Activated T-helper 17 cell treated with anti-CD3 and anti-CD28 coated beads, Interleukin-2, amount 50 U/mL, for 72 hours (primary cell): ENCODE measurements around the gene CCT3. TPM values are rescaled to one million over a fixed set of nuclear protein-coding genes. Genes with fewer than 3 reads are reported as not detected.
"Not testable (repeated sequence)": the region's sequence is repeated elsewhere in the genome, so short reads cannot be mapped to it uniquely, and the experiment has no call there.

Source experiments
- ATAC-seq: fragments of 150-1000 bp; cut with Tn5 transposase; replicated peaks from 2 replicates; pipeline ENCODE4 v1.10.0; 2021; ENCODE audit warnings: mild to moderate bottlenecking, moderate library complexity
- H3K27ac Mint-ChIP-seq: one replicate; pipeline ENCODE4 v1.8.0; 2022; ENCODE audit warnings: mixed read lengths
- H3K27me3 Mint-ChIP-seq: one replicate; pipeline ENCODE4 v1.8.0; 2022; ENCODE audit warnings: mixed read lengths
- H3K36me3 Mint-ChIP-seq: one replicate; pipeline ENCODE4 v1.8.0; 2022; ENCODE audit warnings: low read depth, mild to moderate bottlenecking, mixed read lengths
- H3K4me1 Mint-ChIP-seq: one replicate; pipeline ENCODE4 v1.8.0; 2022; ENCODE audit warnings: mixed read lengths
- H3K4me3 Mint-ChIP-seq: one replicate; pipeline ENCODE4 v1.8.0; 2022; ENCODE audit warnings: mild to moderate bottlenecking, mixed read lengths
- H3K9me3 Mint-ChIP-seq: one replicate; pipeline ENCODE4 v1.8.0; 2022; ENCODE audit warnings: mixed read lengths
- total RNA-seq, 2 donors: library from RNA; stranded (reverse); gene quantifications; one replicate each; pipeline ENCODE4 v1.2.3, GENCODE V29; 2022

CCT3 gene
- total RNA-seq, 2 donors from 2014 or later = 185 to 405 TPM

- no peaks in the 10 kb centered on the region for H3K4me1 Mint-ChIP-seq
- H3K4me3 Mint-ChIP-seq = no peak overlapping the region
- no peaks in the 10 kb centered on the region for H3K9me3 Mint-ChIP-seq
- H3K27me3 Mint-ChIP-seq = peaks cover 15% of the 10 kb centered on the region
- ATAC-seq = no peak
- H3K36me3 Mint-ChIP-seq = no peaks in the 10 kb centered on the region
- H3K27ac Mint-ChIP-seq = no peak overlapping the region
Measured at GRCh38 chr1:156357977-156358376, 19.9 kb upstream of the CCT3 start.

DNA sequence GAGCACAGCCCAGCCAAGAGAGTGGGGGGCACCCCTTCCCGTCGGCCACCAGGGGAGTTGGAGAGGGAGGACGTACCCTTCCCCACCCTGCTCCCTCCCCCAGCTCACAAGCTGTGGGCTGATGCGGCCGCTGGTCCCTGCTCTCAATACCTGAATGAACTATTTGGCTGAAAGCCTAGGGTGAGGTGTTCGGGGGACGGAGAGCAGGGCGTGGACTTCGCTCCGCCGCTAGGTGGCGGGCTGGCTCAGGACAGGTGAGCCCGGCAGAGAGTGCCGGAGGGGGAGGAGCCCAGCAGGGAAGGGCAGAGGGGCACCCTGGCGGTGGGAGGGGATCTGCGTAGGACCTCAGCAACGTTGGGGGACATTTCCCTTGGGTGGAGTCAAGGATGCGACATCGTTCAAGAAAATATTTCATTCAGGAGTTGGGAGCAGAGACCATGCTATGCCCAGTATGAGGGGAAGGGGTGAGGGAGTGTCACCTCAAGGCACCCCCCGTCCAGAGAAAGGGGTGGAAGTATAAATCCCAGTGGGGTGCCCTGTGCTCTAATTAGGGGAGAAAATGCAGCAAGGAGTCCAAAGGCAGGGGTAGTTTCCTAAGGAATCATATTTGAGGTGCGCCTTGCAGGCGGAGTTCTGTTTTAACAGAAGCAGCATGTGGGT lies 18.9 kb upstream of the CCT3 start:
- H3K9me3 Mint-ChIP-seq = no peaks in the 10 kb centered on the region
- no peaks in the 10 kb centered on the region for H3K4me1 Mint-ChIP-seq
- H3K27ac Mint-ChIP-seq = peak overlapping the region; percentile 65
- H3K36me3 Mint-ChIP-seq = no peaks in the 10 kb centered on the region
- H3K27me3 Mint-ChIP-seq = peaks cover 15% of the 10 kb centered on the region
- peak overlapping the region; percentile 5 for H3K4me3 Mint-ChIP-seq
- peak; percentile 94 for ATAC-seq

- H3K36me3 Mint-ChIP-seq = no peaks in the 10 kb centered on the region
- peak overlapping the region; percentile 5 for H3K4me3 Mint-ChIP-seq
- H3K27me3 Mint-ChIP-seq = peaks cover 15% of the 10 kb centered on the region
- H3K4me1 Mint-ChIP-seq = no peaks in the 10 kb centered on the region
- H3K9me3 Mint-ChIP-seq = no peaks in the 10 kb centered on the region
- peak; percentile 74 for ATAC-seq
- H3K27ac Mint-ChIP-seq = peak overlapping the region; percentile 65
Measured at GRCh38 chr1:156356262-156356874, 18.3 kb upstream of the CCT3 start.

- H3K4me1 Mint-ChIP-seq, H3K4me3 Mint-ChIP-seq, H3K27me3 Mint-ChIP-seq, H3K36me3 Mint-ChIP-seq, H3K27ac Mint-ChIP-seq, ATAC-seq, H3K9me3 Mint-ChIP-seq: not testable (repeated sequence)
Measured at GRCh38 chr1:156352481-156352880, 14.4 kb upstream of the CCT3 start.

- Mint-ChIP-seq H3K4me1 (no peaks in the 10 kb centered on the region), H3K27me3 (peaks cover 10% of the 10 kb centered on the region), H3K27ac (no peak overlapping the region), H3K36me3 (no peaks in the 10 kb centered on the region), H3K4me3 (no peak overlapping the region), H3K9me3 (no peaks in the 10 kb centered on the region)
- ATAC-seq = no peak
Measured at GRCh38 chr1:156347331-156347730, 9.2 kb upstream of the CCT3 start.

DNA sequence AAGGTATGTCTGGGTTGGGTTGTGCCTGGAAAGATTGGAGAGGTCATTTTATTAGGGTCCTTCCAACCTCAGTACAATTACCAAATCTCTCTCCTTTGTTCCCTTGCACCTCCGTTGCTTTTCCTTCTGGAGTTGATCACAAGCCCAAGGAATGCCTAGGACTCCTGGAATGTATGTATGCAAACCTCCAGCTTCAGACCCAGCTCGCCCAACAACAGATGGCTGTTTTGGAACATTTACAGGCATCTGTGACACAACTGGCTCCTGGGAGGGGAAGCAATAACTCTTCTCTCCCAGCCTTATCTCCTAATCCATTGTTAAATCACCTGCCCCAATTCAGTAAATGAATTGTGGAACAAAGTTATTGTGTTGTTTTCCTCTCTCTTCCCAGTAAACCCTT lies 8.5 kb upstream of the CCT3 start:
- no peaks in the 10 kb centered on the region for H3K4me1 Mint-ChIP-seq
- H3K36me3 Mint-ChIP-seq = no peaks in the 10 kb centered on the region
- no peak overlapping the region for H3K27ac Mint-ChIP-seq
- no peak for ATAC-seq
- H3K9me3 Mint-ChIP-seq = no peaks in the 10 kb centered on the region
- peaks cover 10% of the 10 kb centered on the region for H3K27me3 Mint-ChIP-seq
- H3K4me3 Mint-ChIP-seq = no peak overlapping the region

- H3K27ac Mint-ChIP-seq, H3K4me3 Mint-ChIP-seq, ATAC-seq, H3K27me3 Mint-ChIP-seq, H3K36me3 Mint-ChIP-seq, H3K4me1 Mint-ChIP-seq, H3K9me3 Mint-ChIP-seq: not testable (repeated sequence)
Measured at GRCh38 chr1:156346035-156346434, 7.9 kb upstream of the CCT3 start.

GRCh38 chr1:156344409-156344808 lies 6.3 kb upstream of the CCT3 start:
- Mint-ChIP-seq H3K27ac (no peak overlapping the region), H3K4me1 (no peaks in the 10 kb centered on the region), H3K27me3 (peaks cover 10% of the 10 kb centered on the region), H3K9me3 (no peaks in the 10 kb centered on the region), H3K4me3 (no peak overlapping the region), H3K36me3 (no peaks in the 10 kb centered on the region)
- no peak for ATAC-seq

DNA sequence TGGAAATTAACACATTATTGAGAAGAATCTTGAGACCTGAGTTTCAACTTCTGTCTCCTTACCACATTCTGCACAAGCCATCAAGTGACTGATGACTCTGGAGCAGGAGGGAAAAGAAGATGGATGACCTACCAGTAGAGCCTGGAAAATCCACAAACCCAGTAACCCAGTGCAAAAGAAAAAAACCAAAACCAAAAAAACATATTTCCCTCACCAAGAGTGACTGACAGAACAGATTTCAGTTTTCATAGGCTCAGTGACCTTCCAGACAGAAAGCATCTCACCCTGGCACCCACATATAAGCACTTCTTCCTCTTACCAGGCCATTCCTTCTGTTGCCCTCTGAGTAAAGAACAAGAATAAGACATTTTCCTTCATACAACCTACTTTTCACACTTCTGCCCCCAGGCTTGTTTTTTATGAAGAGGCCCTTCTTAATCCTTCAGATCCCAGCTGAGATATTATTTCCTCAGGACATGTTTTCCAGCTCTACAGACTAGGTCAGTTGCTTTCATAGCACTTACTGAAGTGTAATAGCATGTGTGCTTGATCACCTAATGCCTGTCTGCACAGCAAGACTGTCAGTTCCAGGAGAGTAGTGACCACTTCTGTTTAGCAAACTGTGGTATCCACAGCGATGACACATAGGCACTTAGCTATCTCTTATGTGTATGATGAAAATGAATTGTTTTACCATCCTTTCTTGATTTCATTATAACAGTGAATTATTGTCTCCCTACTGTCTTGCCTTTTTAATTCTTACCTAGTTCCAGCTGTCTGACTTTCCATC lies 4.3 kb upstream of the CCT3 start:
- Mint-ChIP-seq H3K27ac (no peak overlapping the region), H3K9me3 (no peaks in the 10 kb centered on the region), H3K4me1 (no peaks in the 10 kb centered on the region), H3K36me3 (peaks cover 13% of the 10 kb centered on the region), H3K4me3 (no peak overlapping the region), H3K27me3 (peaks cover 10% of the 10 kb centered on the region)
- no peak for ATAC-seq

DNA sequence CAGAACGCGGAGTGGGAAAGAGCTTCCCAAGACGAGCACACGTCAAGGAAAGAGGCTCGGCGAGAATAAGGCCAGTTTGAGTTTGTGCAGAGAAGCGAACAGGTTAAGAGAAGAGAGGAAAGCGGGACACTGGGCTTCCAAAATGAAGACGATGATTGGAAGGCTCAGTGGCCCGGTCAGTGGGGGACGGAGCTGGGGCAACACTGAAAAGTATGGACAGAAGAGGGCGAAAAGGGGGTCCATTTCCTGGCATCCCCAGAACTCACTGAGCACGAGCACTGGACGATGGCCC lies 258 bp downstream of the CCT3 start:
- Mint-ChIP-seq H3K9me3 (no peaks in the 10 kb centered on the region), H3K36me3 (peaks cover 58% of the 10 kb centered on the region), H3K27ac (peak overlapping the region; percentile 92), H3K27me3 (no peaks in the 10 kb centered on the region), H3K4me1 (peaks cover 24% of the 10 kb centered on the region), H3K4me3 (peak overlapping the region; percentile 100)
- no peak for ATAC-seq

- no peaks in the 10 kb centered on the region for H3K9me3 Mint-ChIP-seq
- no peaks in the 10 kb centered on the region for H3K27me3 Mint-ChIP-seq
- H3K36me3 Mint-ChIP-seq = peaks cover 64% of the 10 kb centered on the region
- peak overlapping the region; percentile 92 for H3K27ac Mint-ChIP-seq
- H3K4me3 Mint-ChIP-seq = peak overlapping the region; percentile 100
- peak; percentile 0 for ATAC-seq
- H3K4me1 Mint-ChIP-seq = peaks cover 24% of the 10 kb centered on the region
Measured at GRCh38 chr1:156337052-156337887, 822 bp downstream of the CCT3 start.

DNA sequence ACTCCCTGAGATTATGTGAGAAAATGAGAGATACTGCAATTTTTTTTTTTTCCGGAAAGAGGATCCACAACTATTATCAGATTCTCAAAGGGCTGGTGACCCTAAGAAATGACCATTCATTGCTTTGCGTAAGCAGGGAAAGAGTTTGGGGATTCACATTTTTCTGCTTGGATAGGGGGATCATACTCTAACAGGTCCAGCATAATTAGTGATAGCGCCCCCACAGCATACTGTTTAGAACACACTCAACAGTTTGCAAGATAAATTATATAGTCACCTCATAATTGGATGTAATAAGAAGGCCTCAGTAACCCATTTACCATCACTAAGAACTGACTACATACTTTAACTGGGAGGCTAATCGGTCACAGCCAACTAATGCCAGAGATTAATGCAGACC lies 1.9 kb downstream of the CCT3 start:
- Mint-ChIP-seq H3K9me3 (no peaks in the 10 kb centered on the region), H3K4me1 (peaks cover 24% of the 10 kb centered on the region), H3K27ac (peak overlapping the region; percentile 92), H3K4me3 (peak overlapping the region; percentile 100), H3K36me3 (peaks cover 74% of the 10 kb centered on the region), H3K27me3 (no peaks in the 10 kb centered on the region)
- ATAC-seq = no peak

GRCh38 chr1:156323179-156323578 lies 14.9 kb downstream of the CCT3 start:
- not testable (repeated sequence) for H3K27ac Mint-ChIP-seq, H3K27me3 Mint-ChIP-seq, ATAC-seq, H3K9me3 Mint-ChIP-seq, H3K4me1 Mint-ChIP-seq, H3K4me3 Mint-ChIP-seq
- peaks cover 89% of the 10 kb centered on the region for H3K36me3 Mint-ChIP-seq

GRCh38 chr1:156320560-156320959 lies 17.5 kb downstream of the CCT3 start:
- H3K36me3 Mint-ChIP-seq = peaks cover 100% of the 10 kb centered on the region
- no peaks in the 10 kb centered on the region for H3K27me3 Mint-ChIP-seq
- no peak overlapping the region for H3K27ac Mint-ChIP-seq

More at GRCh38 chr1:156320560-156320959, 17.5 kb downstream of the CCT3 start:
- no peaks in the 10 kb centered on the region for H3K9me3 Mint-ChIP-seq
- no peaks in the 10 kb centered on the region for H3K4me1 Mint-ChIP-seq
- no peak overlapping the region for H3K4me3 Mint-ChIP-seq
- no peak for ATAC-seq
